HCT116 (cell line): ENCODE results near the gene PNLDC1. TPM values are rescaled to one million over a fixed set of nuclear protein-coding genes. Genes with fewer than 3 reads are reported as not detected.

Experiments used
- ATAC-seq: fragments of 200-7000 bp; cut with Tn5 transposase; 2 replicates; pipeline ENCODE4 v1.9.1; 2020; ENCODE audit warnings: mild to moderate bottlenecking, moderate library complexity
- BruUV-seq: library from RNA; stranded (reverse); fragments of 400-500 nt; replicated peaks from 2 replicates; lab custom pipeline; 2021; lab: Mats Ljungman, UMichigan
- CTCF ChIA-PET: fragments of 300-600 bp; sonication (Branson Sonifier 250); formaldehyde crosslinking; loops from one replicate; lab custom pipeline; 2021; ENCODE audit warnings: antibody characterized with exemption; lab: Charles Lee
- POLR2A ChIA-PET: fragments of 300-600, 350-600 bp; sonication (Branson Sonifier 250); formaldehyde crosslinking; loops from one replicate; lab custom pipeline; 2021; ENCODE audit warnings: antibody characterized with exemption; lab: Charles Lee
- RAD21 ChIA-PET, 2 experiments: fragments of 300-600 bp; sonication (Branson Sonifier 250); formaldehyde crosslinking; loops; one replicate each; lab custom pipeline; 2023; ENCODE audit warnings: low total read pairs in 2 of 2; ENCODE audit not compliant: uncharacterized antibody in 2 of 2, unreplicated experiment in 2 of 2, low non-redundant PET in 1 of 2; lab: Charles Lee
- DNase-seq: peaks from one replicate; pipeline ENCODE4 v3.0.0-alpha.2; 2010; ENCODE audit warnings: low read depth, low spot score
- H2AFZ ChIP-seq: fragments of 200-600 bp; shearing (Covaris generic), sonication (generic); 2 replicates; pipeline ENCODE4 v1.6.1; 2017; ENCODE audit warnings: low read depth, mixed run types, mixed read lengths, antibody characterized with exemption, low read length; ENCODE audit not compliant: poor library complexity, severe bottlenecking
- H3K27ac ChIP-seq: 2 replicates; pipeline ENCODE4 v1.5.1; 2012; ENCODE audit warnings: low read depth, low read length
- H3K27me3 ChIP-seq: fragments of 200-600 bp; sonication (generic); 2 replicates; pipeline ENCODE4 v1.6.1; 2016; ENCODE audit warnings: mixed run types, low read length, mixed read lengths; ENCODE audit not compliant: insufficient read depth
- H3K36me3 ChIP-seq, 2 experiments: fragments of 200-500 bp in 1 of 2; fragments of 200-600 bp in 1 of 2; sonication (Bioruptor generic) in 1 of 2; sonication (generic) in 1 of 2; 2 replicates each; pipeline versions ENCODE4 v1.5.1 to v1.6.1; 2014 to 2016; ENCODE audit warnings: low read length in 2 of 2, inconsistent platforms in 1 of 2, mixed read lengths in 1 of 2, mixed run types in 1 of 2; ENCODE audit not compliant: insufficient read depth in 2 of 2, control insufficient read depth in 1 of 2
- H3K4me1 ChIP-seq, 2 experiments: fragments of 200-600 bp in 1 of 2; sonication (generic) in 1 of 2; 2 replicates each; pipeline versions ENCODE4 v1.5.1 to v1.6.1; 2012 to 2017; ENCODE audit warnings: low read length in 2 of 2, inconsistent platforms in 1 of 2, mild to moderate bottlenecking in 1 of 2, mixed read lengths in 1 of 2, mixed run types in 1 of 2, moderate library complexity in 1 of 2; ENCODE audit not compliant: insufficient read depth in 2 of 2, control insufficient read depth in 1 of 2
- H3K4me2 ChIP-seq: fragments of 200-600 bp; sonication (generic); 2 replicates; pipeline ENCODE4 v1.6.1; 2017; ENCODE audit warnings: mixed run types, low read length, mixed read lengths
- H3K4me3 ChIP-seq, 2 experiments: fragments of 200-600 bp in 1 of 2; sonication (generic) in 1 of 2; replicated peaks in 1 of 2; 2 replicates each; pipeline ENCODE4 v1.5.1; 2011 to 2016; ENCODE audit warnings: low read length in 2 of 2, control low read depth in 1 of 2, low read depth in 1 of 2, mild to moderate bottlenecking in 1 of 2, mixed read lengths in 1 of 2, mixed run types in 1 of 2
- H3K79me2 ChIP-seq: fragments of 200-600 bp; sonication (generic); 2 replicates; pipeline ENCODE4 v1.6.1; 2017; ENCODE audit warnings: mild to moderate bottlenecking, mixed run types, low read length, moderate library complexity, mixed read lengths; ENCODE audit not compliant: insufficient read depth
- H3K9ac ChIP-seq: fragments of 200-600 bp; sonication (generic); 2 replicates; pipeline ENCODE4 v1.6.1; 2016; ENCODE audit warnings: low read length, mixed read lengths
- H3K9me2 ChIP-seq: fragments of 200-600 bp; sonication (generic), shearing (Covaris generic); 2 replicates; pipeline ENCODE4 v1.6.1; 2017; ENCODE audit warnings: mixed run types, mild to moderate bottlenecking, moderate library complexity; ENCODE audit not compliant: insufficient read depth
- H3K9me3 ChIP-seq, 2 experiments: fragments of 200-500 bp in 1 of 2; fragments of 200-600 bp in 1 of 2; sonication (Bioruptor generic) in 1 of 2; sonication (generic) in 1 of 2; 2 replicates each; pipeline ENCODE4 v1.6.1; 2014 to 2017; ENCODE audit warnings: low read length in 2 of 2, mixed read lengths in 2 of 2, inconsistent platforms in 1 of 2, low read depth in 1 of 2, mild to moderate bottlenecking in 1 of 2, mixed run types in 1 of 2, moderate library complexity in 1 of 2; ENCODE audit not compliant: control insufficient read depth in 1 of 2, insufficient read depth in 1 of 2
- H4K20me1 ChIP-seq: fragments of 200-600 bp; sonication (generic), shearing (Covaris generic); 2 replicates; pipeline ENCODE4 v1.6.1; 2017; ENCODE audit warnings: mixed run types, mild to moderate bottlenecking, moderate library complexity; ENCODE audit not compliant: insufficient read depth
- CTCF ChIP-seq, 3 experiments: fragments of 200-600 bp in 1 of 3; sonication (generic) in 1 of 3; IDR thresholded peaks in 2 of 3; conservative IDR thresholded peaks in 1 of 3; 2 replicates each; pipeline ENCODE4 v1.5.1; 2012 to 2017; ENCODE audit warnings: low read depth in 2 of 3, low read length in 2 of 3, antibody characterized with exemption in 1 of 3, borderline replicate concordance in 1 of 3, control low read depth in 1 of 3, mild to moderate bottlenecking in 1 of 3, mixed read lengths in 1 of 3, mixed run types in 1 of 3, moderate library complexity in 1 of 3; ENCODE audit not compliant: insufficient read depth in 1 of 3
- POLR2AphosphoS5 ChIP-seq: IDR thresholded peaks from 2 replicates; pipeline ENCODE4 v1.6.1; 2011; ENCODE audit warnings: mild to moderate bottlenecking, low read depth, low read length, moderate library complexity
- RAD21 ChIP-seq: IDR thresholded peaks from 2 replicates; pipeline ENCODE4 v1.6.1; 2012; ENCODE audit warnings: low read depth, mild to moderate bottlenecking
- REST ChIP-seq: IDR thresholded peaks from 2 replicates; pipeline ENCODE4 v1.6.1; 2012; ENCODE audit warnings: low read depth
- SIN3A ChIP-seq: IDR thresholded peaks from 2 replicates; pipeline ENCODE4 v1.6.1; 2012; ENCODE audit warnings: low read depth
- intact Hi-C: fragments of 100-400 bp; cut with micrococcal nuclease; formaldehyde crosslinking; loops from 2 replicates; pipeline ENCODE4 v1.10.0; 2022
- total RNA-seq: library from RNA; stranded (reverse); gene quantifications from one replicate; pipeline ENCODE4 v1.2.1, GENCODE V29; 2021; ENCODE audit not compliant: unreplicated experiment

PNLDC1 gene
- total RNA-seq, 1 experiment from 2014 or later: 0.37 TPM

GRCh38 chr6:159832946-159833345, 32.9 kb downstream of the PNLDC1 start:
- Histone ChIP-seq H3K9me3 (no peaks in the 10 kb centered on the region), H3K9ac (no peak overlapping the region), H3K4me3 (no peak overlapping the region), H4K20me1 (no peaks in the 10 kb centered on the region), H3K27ac (no peak overlapping the region), H3K79me2 (no peaks in the 10 kb centered on the region), H3K4me2 (no peak overlapping the region), H2AFZ (no peak overlapping the region)
- RAD21 ChIA-PET: no interaction called here
- POLR2A ChIA-PET: no interaction called here
- intact Hi-C loops: no loop called here
- TF ChIP-seq CTCF (IDR thresholded peaks at IDR 0.05 in 2 of 3, conservative IDR thresholded peaks at IDR 0.05 in 1 of 3; ENCODE audit: borderline replicate concordance in 1 of 3, insufficient read depth in 1 of 3, low read depth in 2 of 3, low read length in 2 of 3) (0 out of 6 replicates have a peak, but pooled peaks of 1 of the 3 experiments have one; percentile 4), POLR2AphosphoS5 (no peak), REST (no peak), SIN3A (no peak), RAD21 (0 out of 2 replicates have a peak, but pooled peaks have one; percentile 5)
- TF ChIP-seq, all 23 proteins: peak for 2
- no peaks in the 10 kb centered on the region for H3K9me2 ChIP-seq
- CTCF ChIA-PET: interaction anchor here (1.3 kb wide), 1 partner anchor 20 kb away, joined by 3 read pairs; no protein-coding TSS in a partner anchor
- H3K36me3 ChIP-seq: no peaks in the 10 kb centered on the region
- ATAC-seq (peak; percentile 79), DNase-seq (no peak)
- H3K27me3 ChIP-seq: no peaks in the 10 kb centered on the region
- H3K4me1 ChIP-seq: peaks cover 0 to 5% of the 10 kb centered on the region in 2 experiments; a peak in 1 of 4 replicates
- no TSS peak for BruUV-seq
